ENCODE measurements around the gene DUSP9.

Gene DUSP9

DNA sequence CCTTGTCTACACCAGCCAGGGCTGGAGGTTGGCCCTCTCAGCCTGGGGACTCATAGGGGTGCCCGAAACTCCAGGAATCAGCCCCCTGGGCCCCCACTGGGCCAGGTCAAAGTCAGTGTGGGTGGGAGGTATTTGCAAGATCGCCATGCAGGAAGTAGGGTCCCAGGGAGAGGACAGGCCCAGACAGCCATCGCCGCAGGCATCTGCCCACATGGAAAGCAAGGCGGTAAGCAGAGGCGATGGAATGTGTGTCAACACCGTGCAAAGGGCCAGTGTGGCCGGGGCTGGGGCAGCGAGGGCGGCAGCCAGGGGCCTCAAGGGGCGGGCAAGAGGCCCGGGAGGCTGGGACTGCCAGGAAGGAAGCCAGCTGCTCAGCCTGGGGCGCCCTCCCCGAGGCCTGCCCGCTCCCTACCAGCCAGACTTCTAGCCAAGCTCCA is 19.3 kb upstream of the DUSP9 start:
- no peak for DNase-seq (ENCODE audit: insufficient read length, low spot score)
- FAIRE-seq = no peak
- TF ChIP-seq SPI1 (IDR thresholded peaks at IDR 0.05; ENCODE audit: low read depth, low read length) (no peak), POLR2A (IDR thresholded peaks at IDR 0.05; ENCODE audit: low read depth, low read length) (no peak), PAX5 (IDR thresholded peaks at IDR 0.05; ENCODE audit: insufficient read depth, low read length, severe bottlenecking) (no peak), POLR2AphosphoS5 (IDR thresholded peaks at IDR 0.05; ENCODE audit: low read depth, low read length) (no peak), POU2F2 (IDR thresholded peaks at IDR 0.05; ENCODE audit: low read depth, low read length) (no peak), TAF1 (IDR thresholded peaks at IDR 0.05; ENCODE audit: low read depth, low read length) (no peak)

DNA sequence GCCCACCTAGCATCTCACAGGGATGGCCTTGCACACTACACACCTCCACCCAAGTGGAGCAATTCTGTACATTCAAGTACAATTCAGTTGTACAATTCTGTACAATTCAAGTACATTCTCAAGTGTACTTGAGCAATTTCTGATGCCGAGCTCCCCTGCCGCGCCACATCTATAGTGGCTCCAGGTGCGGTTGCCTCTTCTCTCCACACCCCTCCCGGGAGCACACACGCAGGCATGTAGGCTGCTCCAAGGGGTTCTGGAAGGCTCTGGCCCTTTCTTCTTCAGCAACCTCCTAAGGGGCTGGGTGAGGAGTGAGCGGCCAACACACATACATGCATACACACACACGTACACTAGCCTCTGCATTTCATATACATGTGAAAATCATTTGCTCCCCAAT is 18.9 kb upstream of the DUSP9 start:
- TF ChIP-seq POLR2A (IDR thresholded peaks at IDR 0.05; ENCODE audit: low read depth, low read length) (no peak), POU2F2 (IDR thresholded peaks at IDR 0.05; ENCODE audit: low read depth, low read length) (no peak), PAX5 (IDR thresholded peaks at IDR 0.05; ENCODE audit: insufficient read depth, low read length, severe bottlenecking) (no peak), POLR2AphosphoS5 (IDR thresholded peaks at IDR 0.05; ENCODE audit: low read depth, low read length) (no peak), SPI1 (IDR thresholded peaks at IDR 0.05; ENCODE audit: low read depth, low read length) (no peak), TAF1 (IDR thresholded peaks at IDR 0.05; ENCODE audit: low read depth, low read length) (no peak)
- DNase-seq (ENCODE audit: insufficient read length, low spot score) = no peak
- FAIRE-seq = no peak

DNA sequence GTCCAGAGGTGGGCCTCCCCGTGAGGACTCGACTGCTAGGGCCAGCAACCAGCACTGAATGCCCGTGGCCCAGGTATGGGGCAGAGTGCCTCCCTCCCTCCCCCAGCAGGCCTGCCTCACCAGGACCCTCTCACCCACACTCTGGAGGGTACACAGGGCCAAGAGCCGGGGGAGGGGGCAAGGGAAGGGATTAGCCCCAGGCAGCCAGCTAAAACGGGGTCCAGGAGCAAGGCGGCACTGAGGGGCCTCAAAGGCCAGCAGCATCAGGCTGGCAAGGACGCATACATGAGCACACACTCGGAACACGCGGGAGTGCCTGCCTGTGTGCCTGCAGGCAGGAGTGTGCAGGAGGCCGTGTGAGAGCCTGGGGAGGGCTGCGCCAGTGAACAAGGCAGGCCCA is 18.3 kb upstream of the DUSP9 start:
- FAIRE-seq = no peak
- no peak for DNase-seq (ENCODE audit: insufficient read length, low spot score)
- no peak for TF ChIP-seq POLR2A (IDR thresholded peaks at IDR 0.05; ENCODE audit: low read depth, low read length)
- TF ChIP-seq SPI1 (IDR thresholded peaks at IDR 0.05; ENCODE audit: low read depth, low read length) = no peak
- no peak for TF ChIP-seq TAF1 (IDR thresholded peaks at IDR 0.05; ENCODE audit: low read depth, low read length)
- TF ChIP-seq POLR2AphosphoS5 (IDR thresholded peaks at IDR 0.05; ENCODE audit: low read depth, low read length) = no peak
- TF ChIP-seq POU2F2 (IDR thresholded peaks at IDR 0.05; ENCODE audit: low read depth, low read length) = no peak
- TF ChIP-seq PAX5 (IDR thresholded peaks at IDR 0.05; ENCODE audit: insufficient read depth, low read length, severe bottlenecking) = no peak

DNA sequence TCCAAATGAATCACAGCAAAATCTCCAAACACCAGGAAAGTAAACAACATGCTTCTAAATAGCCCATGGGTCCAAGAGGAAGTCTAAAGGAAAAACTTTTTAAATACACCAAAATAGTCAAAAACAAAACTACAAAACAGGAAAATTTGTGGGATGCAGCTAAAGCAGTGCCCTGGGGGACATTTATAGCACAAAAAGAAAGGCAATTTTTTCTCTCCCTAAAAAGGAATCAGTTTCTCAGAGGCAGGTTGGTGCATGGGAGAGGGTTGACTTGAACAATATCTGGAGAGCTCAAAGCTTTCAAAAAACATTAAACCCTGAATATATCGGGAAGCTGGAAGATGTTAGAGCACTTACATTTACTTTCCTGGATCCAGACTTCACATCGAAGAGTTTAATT is 15.7 kb upstream of the DUSP9 start:
- DNase-seq (ENCODE audit: insufficient read length, low spot score) (no peak), FAIRE-seq (no peak)
- TF ChIP-seq POLR2AphosphoS5 (IDR thresholded peaks at IDR 0.05; ENCODE audit: low read depth, low read length) = no peak
- TF ChIP-seq POU2F2 (IDR thresholded peaks at IDR 0.05; ENCODE audit: low read depth, low read length) = no peak
- no peak for TF ChIP-seq PAX5 (IDR thresholded peaks at IDR 0.05; ENCODE audit: insufficient read depth, low read length, severe bottlenecking)
- no peak for TF ChIP-seq TAF1 (IDR thresholded peaks at IDR 0.05; ENCODE audit: low read depth, low read length)
- no peak for TF ChIP-seq POLR2A (IDR thresholded peaks at IDR 0.05; ENCODE audit: low read depth, low read length)
- no peak for TF ChIP-seq SPI1 (IDR thresholded peaks at IDR 0.05; ENCODE audit: low read depth, low read length)

DNA sequence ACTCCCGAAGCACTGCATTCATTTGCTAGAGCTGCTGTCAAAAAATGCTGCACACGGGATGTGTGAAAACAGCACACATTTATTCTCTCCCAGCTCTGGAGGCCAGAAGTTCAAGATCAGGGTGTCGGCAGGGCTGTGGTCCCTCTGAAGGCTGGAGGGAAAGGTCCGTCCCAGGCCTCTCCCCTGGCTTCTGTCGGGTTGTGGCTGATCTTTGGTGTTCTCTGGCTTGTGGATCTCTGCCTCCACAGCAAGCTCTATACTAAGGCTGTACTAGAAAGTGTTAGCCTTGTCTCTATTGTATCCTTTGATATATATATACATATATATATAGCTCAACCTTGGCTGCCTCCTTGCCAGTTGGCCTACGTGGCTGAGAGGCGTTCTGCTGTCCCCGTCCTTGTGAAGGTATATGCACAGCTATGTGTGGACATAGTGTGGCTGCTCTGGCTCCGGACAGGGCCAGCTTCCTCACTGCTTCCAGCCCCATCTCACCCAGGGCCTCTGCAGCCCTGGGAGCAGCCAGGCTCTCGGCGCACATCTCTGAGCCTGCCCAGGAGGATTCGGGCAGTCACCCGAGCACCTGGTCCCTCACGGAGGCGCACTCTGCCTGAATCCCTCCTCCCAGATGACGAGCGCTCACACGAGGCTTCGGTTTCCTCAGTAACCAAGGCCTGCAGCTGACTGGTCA is 15.0 kb upstream of the DUSP9 start:
- no peak for FAIRE-seq
- no peak for DNase-seq (ENCODE audit: insufficient read length, low spot score)

DNA sequence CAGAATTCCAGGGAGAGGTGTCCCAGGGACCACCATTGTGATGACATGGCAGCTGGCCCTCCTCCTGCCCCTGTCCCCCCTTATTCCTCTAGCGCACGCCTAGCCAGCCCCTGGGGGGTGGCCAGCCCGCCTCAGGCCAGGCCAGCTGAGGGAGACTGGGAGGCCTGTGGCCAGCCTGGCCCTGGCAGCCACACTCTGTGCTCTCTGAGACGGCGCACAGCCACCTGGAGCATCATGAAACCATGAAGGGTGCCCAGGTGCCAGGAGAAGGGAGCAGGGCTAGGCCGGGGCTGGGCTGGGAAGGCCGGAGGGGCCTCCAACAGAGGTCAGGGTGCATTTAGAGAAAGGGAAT is 14.4 kb upstream of the DUSP9 start:
- DNase-seq (ENCODE audit: insufficient read length, low spot score) = no peak
- TF ChIP-seq SPI1 (IDR thresholded peaks at IDR 0.05; ENCODE audit: low read depth, low read length) = no peak
- no peak for TF ChIP-seq TAF1 (IDR thresholded peaks at IDR 0.05; ENCODE audit: low read depth, low read length)
- TF ChIP-seq POU2F2 (IDR thresholded peaks at IDR 0.05; ENCODE audit: low read depth, low read length) = no peak
- no peak for TF ChIP-seq PAX5 (IDR thresholded peaks at IDR 0.05; ENCODE audit: insufficient read depth, low read length, severe bottlenecking)
- no peak for TF ChIP-seq POLR2A (IDR thresholded peaks at IDR 0.05; ENCODE audit: low read depth, low read length)
- no peak for TF ChIP-seq POLR2AphosphoS5 (IDR thresholded peaks at IDR 0.05; ENCODE audit: low read depth, low read length)
- no peak for FAIRE-seq

More for the DNA sequence above, 15.0 kb upstream of the DUSP9 start:
- TF ChIP-seq PAX5 (IDR thresholded peaks at IDR 0.05; ENCODE audit: insufficient read depth, low read length, severe bottlenecking) (no peak), POU2F2 (IDR thresholded peaks at IDR 0.05; ENCODE audit: low read depth, low read length) (no peak), SPI1 (IDR thresholded peaks at IDR 0.05; ENCODE audit: low read depth, low read length) (no peak), POLR2AphosphoS5 (IDR thresholded peaks at IDR 0.05; ENCODE audit: low read depth, low read length) (no peak), TAF1 (IDR thresholded peaks at IDR 0.05; ENCODE audit: low read depth, low read length) (no peak), POLR2A (IDR thresholded peaks at IDR 0.05; ENCODE audit: low read depth, low read length) (no peak)

DNA sequence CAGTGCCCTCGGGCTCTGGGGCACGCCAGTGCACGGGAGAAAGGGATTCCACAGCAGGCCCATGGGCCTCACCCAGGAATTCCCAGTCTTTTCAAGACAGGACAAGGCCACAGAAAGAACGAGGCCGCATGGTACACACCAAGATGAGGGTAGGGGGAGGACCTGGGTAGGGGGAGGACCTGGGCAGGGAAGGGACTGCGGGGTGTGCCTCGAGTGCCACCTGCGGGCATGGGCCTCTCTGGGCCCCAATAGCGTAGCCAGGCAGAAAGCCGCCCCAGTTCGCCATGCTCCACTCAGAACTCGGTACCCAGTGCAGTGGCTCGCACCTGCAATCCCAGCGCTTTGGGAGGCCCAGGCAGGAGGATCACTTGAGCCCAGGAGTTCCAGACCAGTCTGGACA is 14.0 kb upstream of the DUSP9 start:
- DNase-seq (ENCODE audit: insufficient read length, low spot score) (no peak), FAIRE-seq (no peak)
- no peak for TF ChIP-seq TAF1 (IDR thresholded peaks at IDR 0.05; ENCODE audit: low read depth, low read length)
- TF ChIP-seq PAX5 (IDR thresholded peaks at IDR 0.05; ENCODE audit: insufficient read depth, low read length, severe bottlenecking) = no peak

DNA sequence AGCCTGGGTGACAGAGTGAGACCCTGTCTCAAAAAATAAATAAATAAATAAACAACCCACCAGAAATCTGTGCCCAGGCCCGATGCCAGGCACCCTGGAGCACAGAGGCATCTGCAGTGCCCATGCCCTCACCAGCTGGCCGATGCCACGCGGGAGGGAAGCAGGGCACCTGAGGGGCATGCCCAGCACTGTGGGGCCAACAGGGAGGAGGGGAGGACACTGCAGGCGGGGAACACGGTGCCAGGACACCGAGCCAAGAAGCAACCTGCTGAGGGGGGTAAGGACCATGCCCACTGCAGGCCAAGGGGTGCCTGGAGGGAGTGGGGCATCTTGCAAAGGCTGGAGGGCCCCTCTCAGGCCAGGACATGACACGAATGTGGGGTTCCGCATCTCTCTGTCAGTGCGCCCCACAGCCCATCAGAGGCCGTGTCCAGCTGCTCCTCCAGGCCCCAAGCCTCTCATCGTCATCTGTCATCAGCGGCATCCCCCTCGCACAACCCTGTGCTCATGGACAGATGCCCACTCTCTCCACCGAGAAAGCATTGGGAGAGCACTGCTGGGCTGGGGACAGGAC is 13.3 kb upstream of the DUSP9 start:
- TF ChIP-seq POLR2A (IDR thresholded peaks at IDR 0.05; ENCODE audit: low read depth, low read length) = no peak
- TF ChIP-seq TAF1 (IDR thresholded peaks at IDR 0.05; ENCODE audit: low read depth, low read length) = no peak
- no peak for TF ChIP-seq PAX5 (IDR thresholded peaks at IDR 0.05; ENCODE audit: insufficient read depth, low read length, severe bottlenecking)
- TF ChIP-seq SPI1 (IDR thresholded peaks at IDR 0.05; ENCODE audit: low read depth, low read length) = no peak
- no peak for TF ChIP-seq POU2F2 (IDR thresholded peaks at IDR 0.05; ENCODE audit: low read depth, low read length)
- no peak for TF ChIP-seq POLR2AphosphoS5 (IDR thresholded peaks at IDR 0.05; ENCODE audit: low read depth, low read length)
- no peak for FAIRE-seq

DNA sequence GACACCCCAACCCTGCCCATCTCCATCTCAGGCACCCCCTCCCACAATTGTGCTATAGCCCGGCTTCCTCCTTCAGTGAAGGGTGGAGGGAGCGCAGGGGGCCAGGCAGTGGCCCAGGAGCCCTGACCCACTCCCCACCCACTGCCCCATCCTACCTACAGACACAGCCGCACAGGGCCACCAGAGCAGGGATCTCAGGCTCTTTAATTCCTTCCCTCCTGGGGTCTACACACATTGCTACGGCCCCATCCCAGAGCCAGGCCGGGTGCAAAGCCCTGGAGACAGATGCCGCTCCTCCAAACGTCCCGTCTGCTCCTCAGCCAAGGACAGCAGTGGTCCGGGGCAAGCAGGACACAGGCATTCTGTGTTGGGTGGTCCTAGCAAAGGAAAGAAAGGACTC is 12.8 kb upstream of the DUSP9 start:
- no peak for TF ChIP-seq PAX5 (IDR thresholded peaks at IDR 0.05; ENCODE audit: insufficient read depth, low read length, severe bottlenecking)
- TF ChIP-seq POLR2AphosphoS5 (IDR thresholded peaks at IDR 0.05; ENCODE audit: low read depth, low read length) = no peak
- TF ChIP-seq TAF1 (IDR thresholded peaks at IDR 0.05; ENCODE audit: low read depth, low read length) = no peak
- no peak for TF ChIP-seq POLR2A (IDR thresholded peaks at IDR 0.05; ENCODE audit: low read depth, low read length)
- no peak for TF ChIP-seq SPI1 (IDR thresholded peaks at IDR 0.05; ENCODE audit: low read depth, low read length)
- TF ChIP-seq POU2F2 (IDR thresholded peaks at IDR 0.05; ENCODE audit: low read depth, low read length) = no peak
- no peak for FAIRE-seq
- DNase-seq (ENCODE audit: insufficient read length, low spot score) = no peak

More for the DNA sequence above, 13.3 kb upstream of the DUSP9 start:
- DNase-seq (ENCODE audit: insufficient read length, low spot score) = no peak
